PFSK-1 (cell line): ENCODE results near the gene TMEM229B.

ENCODE experiments used
- POLR2AphosphoS5 ChIP-seq: IDR thresholded peaks from 2 replicates; pipeline ENCODE4 v1.6.1; 2012; ENCODE audit warnings: low read depth, mild to moderate bottlenecking, control low read depth, low read length, moderate library complexity
- SIN3A ChIP-seq: IDR thresholded peaks from 2 replicates; pipeline ENCODE4 v1.6.1; 2012; ENCODE audit warnings: mild to moderate bottlenecking, low read length, moderate library complexity, borderline replicate concordance; ENCODE audit not compliant: insufficient read depth
- TAF1 ChIP-seq: IDR thresholded peaks from 2 replicates; pipeline ENCODE4 v1.6.1; 2012; ENCODE audit warnings: low read length, control low read depth, borderline replicate concordance; ENCODE audit not compliant: insufficient read depth
- TF ChIP-seq, protein P1 (sequence below), 2 experiments: IDR thresholded peaks; 2 replicates each; pipeline versions ENCODE4 v1.6.1 to v1.8.0; 2011 to 2012; ENCODE audit warnings: low read depth in 2 of 2, low read length in 2 of 2, control low read depth in 1 of 2, inconsistent platforms in 1 of 2, mild to moderate bottlenecking in 1 of 2, moderate library complexity in 1 of 2; ENCODE audit not compliant: insufficient read depth in 1 of 2

DNA sequence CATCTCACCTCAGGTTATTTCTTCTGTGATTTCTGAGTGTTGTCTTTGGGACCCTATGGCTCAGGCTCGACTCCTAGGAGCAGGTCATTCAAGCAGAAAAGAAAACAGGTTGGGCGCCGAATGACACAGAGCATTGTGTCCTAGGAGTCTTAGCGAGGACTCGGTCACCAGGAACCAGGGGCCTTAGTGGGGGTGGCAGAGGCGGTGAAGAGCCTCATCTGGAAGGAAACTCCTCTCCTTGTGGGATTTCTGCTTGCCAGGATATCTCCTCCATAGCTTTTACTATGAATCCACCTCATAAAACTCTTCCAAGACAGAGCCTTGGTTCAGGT lies 45.2 kb upstream of the TMEM229B start:
- no peak for TF ChIP-seq POLR2AphosphoS5
- no peak for TF ChIP-seq TAF1
- TF ChIP-seq, protein P1, sequence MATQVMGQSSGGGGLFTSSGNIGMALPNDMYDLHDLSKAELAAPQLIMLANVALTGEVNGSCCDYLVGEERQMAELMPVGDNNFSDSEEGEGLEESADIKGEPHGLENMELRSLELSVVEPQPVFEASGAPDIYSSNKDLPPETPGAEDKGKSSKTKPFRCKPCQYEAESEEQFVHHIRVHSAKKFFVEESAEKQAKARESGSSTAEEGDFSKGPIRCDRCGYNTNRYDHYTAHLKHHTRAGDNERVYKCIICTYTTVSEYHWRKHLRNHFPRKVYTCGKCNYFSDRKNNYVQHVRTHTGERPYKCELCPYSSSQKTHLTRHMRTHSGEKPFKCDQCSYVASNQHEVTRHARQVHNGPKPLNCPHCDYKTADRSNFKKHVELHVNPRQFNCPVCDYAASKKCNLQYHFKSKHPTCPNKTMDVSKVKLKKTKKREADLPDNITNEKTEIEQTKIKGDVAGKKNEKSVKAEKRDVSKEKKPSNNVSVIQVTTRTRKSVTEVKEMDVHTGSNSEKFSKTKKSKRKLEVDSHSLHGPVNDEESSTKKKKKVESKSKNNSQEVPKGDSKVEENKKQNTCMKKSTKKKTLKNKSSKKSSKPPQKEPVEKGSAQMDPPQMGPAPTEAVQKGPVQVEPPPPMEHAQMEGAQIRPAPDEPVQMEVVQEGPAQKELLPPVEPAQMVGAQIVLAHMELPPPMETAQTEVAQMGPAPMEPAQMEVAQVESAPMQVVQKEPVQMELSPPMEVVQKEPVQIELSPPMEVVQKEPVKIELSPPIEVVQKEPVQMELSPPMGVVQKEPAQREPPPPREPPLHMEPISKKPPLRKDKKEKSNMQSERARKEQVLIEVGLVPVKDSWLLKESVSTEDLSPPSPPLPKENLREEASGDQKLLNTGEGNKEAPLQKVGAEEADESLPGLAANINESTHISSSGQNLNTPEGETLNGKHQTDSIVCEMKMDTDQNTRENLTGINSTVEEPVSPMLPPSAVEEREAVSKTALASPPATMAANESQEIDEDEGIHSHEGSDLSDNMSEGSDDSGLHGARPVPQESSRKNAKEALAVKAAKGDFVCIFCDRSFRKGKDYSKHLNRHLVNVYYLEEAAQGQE (IDR thresholded peaks at IDR 0.05; ENCODE audit: insufficient read depth in 1 of 2, low read depth in 2 of 2, low read length in 2 of 2): no peak
- no peak for TF ChIP-seq SIN3A
